ENCODE data around the gene GLTP.
"Not testable (repeated sequence)": the region's sequence is repeated elsewhere in the genome, so short reads cannot be mapped to it uniquely, and the experiment has no call there.

The GLTP gene

DNA sequence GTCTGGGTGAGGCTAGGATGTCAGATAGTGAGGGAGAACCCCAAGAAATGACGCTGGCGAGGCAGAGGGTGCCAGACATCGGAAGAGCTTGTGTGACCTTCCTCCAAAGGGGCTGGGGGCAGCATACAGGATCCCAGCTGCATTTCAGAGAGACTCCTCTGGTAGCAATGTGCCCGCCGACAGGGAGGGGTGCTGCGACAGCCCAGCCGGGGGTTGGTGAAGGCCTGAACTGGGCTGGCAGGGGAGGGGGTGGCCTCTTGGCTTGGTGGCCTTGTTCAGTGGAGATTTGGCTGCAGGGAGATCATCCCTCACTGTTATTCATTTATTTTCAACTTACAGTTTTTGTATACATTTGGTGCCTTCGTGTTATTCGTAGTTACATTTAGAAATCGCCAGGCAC, 25.0 kb upstream of the GLTP start:
- in situ Hi-C loops (cut with MboI; ENCODE audit: low pct_unique_long_range_greater_than_20kb, low sequenced_read_pairs, unreplicated experiment): no loop called here
- no peak for TF ChIP-seq CTCF (IDR thresholded peaks at IDR 0.05; ENCODE audit: extremely low read depth, insufficient read depth, missing control alignments)
- DNase-seq (ENCODE audit: low spot score): no peak

DNA sequence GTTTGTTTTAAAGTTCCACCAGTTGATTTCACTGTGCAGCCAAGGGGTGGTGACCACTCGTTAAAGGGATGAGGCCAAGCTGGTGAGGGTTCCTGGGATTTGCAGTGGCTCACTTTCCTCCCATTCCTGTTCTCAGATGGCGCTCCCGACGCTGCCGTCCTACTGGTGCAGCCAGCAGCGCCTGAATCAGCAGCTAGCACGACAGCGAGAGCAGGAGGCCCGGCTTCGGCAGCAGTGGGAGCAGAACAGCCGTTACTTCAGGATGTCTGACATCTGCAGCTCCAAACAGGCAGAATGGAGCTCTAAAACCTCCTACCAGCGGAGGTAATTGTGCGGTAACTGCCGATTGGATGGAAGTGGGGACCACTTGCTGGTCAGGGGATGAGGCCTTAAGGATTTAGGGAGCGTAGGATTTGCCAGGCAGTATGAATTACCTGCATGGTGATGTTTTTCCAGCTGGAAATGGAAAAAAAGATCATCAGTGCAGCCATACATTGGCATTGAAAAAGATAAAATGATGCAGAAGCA, 22.6 kb upstream of the GLTP start:
- DNase-seq (ENCODE audit: low spot score): no peak
- TF ChIP-seq CTCF (IDR thresholded peaks at IDR 0.05; ENCODE audit: extremely low read depth, insufficient read depth, missing control alignments): no peak
- in situ Hi-C loops (cut with MboI; ENCODE audit: low pct_unique_long_range_greater_than_20kb, low sequenced_read_pairs, unreplicated experiment): no loop called here

DNA sequence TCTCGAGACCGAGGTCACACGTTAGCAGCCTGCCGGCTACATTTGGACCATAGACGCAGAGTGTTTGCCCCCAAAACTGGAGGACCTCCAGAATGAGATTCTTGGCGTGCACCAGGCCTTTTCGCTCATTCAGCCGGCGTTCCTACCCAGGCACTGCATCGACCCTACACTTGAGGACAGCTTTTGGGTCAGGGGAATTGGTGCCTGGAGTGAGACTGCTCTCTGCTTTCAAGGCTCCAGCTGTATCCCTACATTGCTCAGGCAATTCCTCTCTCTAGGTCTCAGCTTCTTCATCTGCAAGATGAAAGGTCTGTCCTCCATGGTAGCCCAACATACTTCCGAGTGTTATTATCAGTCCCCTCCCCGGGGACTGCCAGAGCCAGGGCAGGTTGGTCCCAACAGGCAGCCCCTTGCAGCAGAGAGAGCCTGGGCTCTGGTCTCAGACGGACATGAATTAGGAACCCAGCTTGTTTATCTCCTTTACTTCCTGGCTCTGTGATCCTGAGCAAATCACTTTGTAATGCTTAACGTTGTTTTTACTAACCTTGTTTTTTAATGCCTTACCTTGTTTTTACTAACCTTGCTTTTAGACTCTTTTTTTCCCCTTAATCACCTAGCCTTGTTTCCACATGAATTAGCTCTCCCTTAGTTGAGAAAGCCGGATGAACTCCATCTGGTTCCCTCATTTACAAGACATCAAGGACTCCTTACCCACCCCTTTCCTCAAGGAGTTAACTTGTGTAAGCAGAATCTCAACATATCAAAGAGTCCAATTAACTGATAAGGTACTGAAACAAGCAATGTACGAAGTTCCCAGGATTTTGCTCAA, 20.6 kb upstream of the GLTP start:
- no peak for TF ChIP-seq CTCF (IDR thresholded peaks at IDR 0.05; ENCODE audit: extremely low read depth, insufficient read depth, missing control alignments)
- peak; percentile 60 for DNase-seq (ENCODE audit: low spot score)
- in situ Hi-C loops (cut with MboI; ENCODE audit: low pct_unique_long_range_greater_than_20kb, low sequenced_read_pairs, unreplicated experiment): no loop called here

GRCh38 chr12:109899783-109900751, 19.7 kb upstream of the GLTP start, which contains the start of gene TCHP:
Gene TCHP (plus strand): TSS chr12:109900274. CDS start chr12:109903027, 2,753 bp downstream.
- in situ Hi-C loops (cut with MboI; ENCODE audit: low pct_unique_long_range_greater_than_20kb, low sequenced_read_pairs, unreplicated experiment): no loop called here
- DNase-seq (ENCODE audit: low spot score): peak; percentile 90
- TF ChIP-seq CTCF (IDR thresholded peaks at IDR 0.05; ENCODE audit: extremely low read depth, insufficient read depth, missing control alignments): peak; percentile 49

- in situ Hi-C loops (cut with MboI; ENCODE audit: low pct_unique_long_range_greater_than_20kb, low sequenced_read_pairs, unreplicated experiment); DNase-seq (ENCODE audit: low spot score): not testable (repeated sequence)
Observed at GRCh38 chr12:109899345-109899744, 19.0 kb upstream of the GLTP start.

GRCh38 chr12:109897029-109897428, 16.7 kb upstream of the GLTP start:
- DNase-seq (ENCODE audit: low spot score): no peak
- no peak for TF ChIP-seq CTCF (IDR thresholded peaks at IDR 0.05; ENCODE audit: extremely low read depth, insufficient read depth, missing control alignments)
- in situ Hi-C loops (cut with MboI; ENCODE audit: low pct_unique_long_range_greater_than_20kb, low sequenced_read_pairs, unreplicated experiment): no loop called here

Data from GM13977 (cell line).